ENCODE results near the gene FAM184A. TPM values are rescaled to one million over a fixed set of nuclear protein-coding genes. Genes with fewer than 3 reads are reported as not detected.
"Not testable (repeated sequence)": the region's sequence is repeated elsewhere in the genome, so short reads cannot be mapped to it uniquely, and the experiment has no call there.

The FAM184A gene
- total RNA-seq, 1 donor from 2014 or later, result 15.4 TPM

DNA sequence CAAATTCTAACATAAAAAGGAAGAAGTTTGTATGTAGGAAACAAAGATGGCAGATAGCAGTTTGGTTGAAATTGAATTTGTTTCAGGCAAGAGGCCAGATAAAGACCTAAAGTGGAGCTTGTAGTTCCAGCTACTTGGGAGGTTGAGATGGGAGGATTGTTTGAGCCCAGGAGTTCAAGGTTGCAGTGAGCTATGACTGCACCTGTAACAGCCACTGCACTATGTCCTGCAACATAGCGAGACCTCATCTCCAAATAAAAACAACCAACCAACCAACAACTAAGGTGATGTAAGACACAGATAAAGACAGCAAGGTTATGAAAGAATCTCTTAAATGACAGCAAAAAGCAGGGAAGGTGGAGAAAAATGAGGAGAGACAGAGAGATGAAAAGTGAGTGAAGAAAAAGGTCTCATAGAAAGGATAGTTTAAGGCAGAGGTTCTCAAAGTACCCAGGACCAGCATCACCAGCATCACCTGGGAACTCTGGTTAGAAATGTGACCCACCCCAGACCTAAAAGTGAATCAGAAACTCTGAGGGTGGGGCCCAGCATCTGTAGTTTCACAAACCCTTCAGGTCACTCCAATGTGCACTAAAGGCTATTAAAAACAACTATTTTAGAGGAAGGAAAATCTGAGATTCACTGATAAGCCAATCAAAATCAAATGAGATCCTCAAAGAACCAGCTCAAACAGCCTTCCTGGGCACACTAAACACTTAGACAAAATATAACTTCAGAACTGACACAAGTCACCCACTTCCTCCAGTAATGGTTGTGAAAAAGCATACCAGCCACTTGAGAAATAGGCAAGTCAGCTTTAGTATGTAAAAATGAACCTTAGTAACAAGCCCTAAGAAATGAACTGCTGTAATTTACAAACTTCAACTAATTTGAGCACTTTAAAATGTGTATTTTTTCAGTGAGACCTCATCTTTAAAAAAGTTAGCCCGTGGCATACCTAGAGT lies 57.6 kb downstream of the FAM184A start:
- no peaks in the 10 kb centered on the region for H3K36me3 ChIP-seq
- intact Hi-C loops (cut with DNase I), result no loop called here
- no peak for DNase-seq
- TF ChIP-seq, protein P1, sequence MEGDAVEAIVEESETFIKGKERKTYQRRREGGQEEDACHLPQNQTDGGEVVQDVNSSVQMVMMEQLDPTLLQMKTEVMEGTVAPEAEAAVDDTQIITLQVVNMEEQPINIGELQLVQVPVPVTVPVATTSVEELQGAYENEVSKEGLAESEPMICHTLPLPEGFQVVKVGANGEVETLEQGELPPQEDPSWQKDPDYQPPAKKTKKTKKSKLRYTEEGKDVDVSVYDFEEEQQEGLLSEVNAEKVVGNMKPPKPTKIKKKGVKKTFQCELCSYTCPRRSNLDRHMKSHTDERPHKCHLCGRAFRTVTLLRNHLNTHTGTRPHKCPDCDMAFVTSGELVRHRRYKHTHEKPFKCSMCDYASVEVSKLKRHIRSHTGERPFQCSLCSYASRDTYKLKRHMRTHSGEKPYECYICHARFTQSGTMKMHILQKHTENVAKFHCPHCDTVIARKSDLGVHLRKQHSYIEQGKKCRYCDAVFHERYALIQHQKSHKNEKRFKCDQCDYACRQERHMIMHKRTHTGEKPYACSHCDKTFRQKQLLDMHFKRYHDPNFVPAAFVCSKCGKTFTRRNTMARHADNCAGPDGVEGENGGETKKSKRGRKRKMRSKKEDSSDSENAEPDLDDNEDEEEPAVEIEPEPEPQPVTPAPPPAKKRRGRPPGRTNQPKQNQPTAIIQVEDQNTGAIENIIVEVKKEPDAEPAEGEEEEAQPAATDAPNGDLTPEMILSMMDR (IDR thresholded peaks at IDR 0.05), result no peak
- peaks cover 8% of the 10 kb centered on the region for H3K4me1 ChIP-seq
- ATAC-seq, result no peak
- no peaks in the 10 kb centered on the region for H3K27me3 ChIP-seq
- no peak overlapping the region for H3K4me3 ChIP-seq
- no peaks in the 10 kb centered on the region for H3K9me3 ChIP-seq
- no peak overlapping the region for H3K27ac ChIP-seq

DNA sequence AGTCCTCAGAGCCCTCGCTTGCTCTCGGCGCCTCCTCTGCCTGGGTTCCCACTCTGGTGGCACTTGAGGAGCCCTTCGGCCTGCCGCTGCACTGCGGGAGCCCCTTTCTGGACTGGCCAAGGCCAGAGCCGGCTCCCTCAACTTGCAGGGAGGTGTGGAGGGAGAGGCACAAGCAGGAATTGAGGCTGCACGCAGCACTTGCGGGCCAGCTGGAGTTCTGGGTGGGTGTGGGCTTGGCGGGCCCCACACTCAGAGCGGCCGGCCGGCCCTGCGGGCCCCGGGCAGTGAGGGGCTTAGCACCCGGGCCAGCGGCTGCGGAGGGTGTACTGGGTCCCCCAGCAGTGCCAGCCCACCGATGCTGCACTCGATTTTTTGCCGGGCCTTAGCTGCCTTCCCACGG lies 63.3 kb downstream of the FAM184A start:
- H3K4me1 ChIP-seq; H3K27me3 ChIP-seq; ATAC-seq; intact Hi-C loops (cut with DNase I); H3K36me3 ChIP-seq; DNase-seq; H3K27ac ChIP-seq; H3K9me3 ChIP-seq; H3K4me3 ChIP-seq: not testable (repeated sequence)

DNA sequence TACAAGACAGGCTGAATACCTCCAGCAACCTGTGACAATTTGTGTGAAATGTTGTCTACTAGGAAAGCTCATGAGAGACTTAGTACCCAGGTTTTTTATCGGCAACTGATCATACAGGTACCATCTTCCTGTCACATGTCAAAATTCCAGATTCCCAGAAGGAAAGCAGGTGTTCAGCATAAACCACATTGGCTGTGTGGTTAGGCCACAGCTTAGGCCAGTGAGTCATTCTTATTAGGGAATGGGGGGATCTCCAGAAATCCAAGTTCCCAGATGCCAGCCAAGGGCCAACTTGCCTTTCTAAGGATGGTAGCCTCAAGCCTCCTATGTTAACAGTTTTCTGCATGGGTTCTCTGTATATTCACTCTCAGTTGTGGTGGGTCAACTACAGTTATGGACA lies 65.9 kb downstream of the FAM184A start:
- Histone ChIP-seq H3K36me3 (no peaks in the 10 kb centered on the region), H3K4me1 (no peaks in the 10 kb centered on the region), H3K9me3 (no peaks in the 10 kb centered on the region), H3K4me3 (no peak overlapping the region), H3K27ac (no peak overlapping the region), H3K27me3 (no peaks in the 10 kb centered on the region)
- intact Hi-C loops (cut with DNase I), result no loop called here
- no peak for ATAC-seq
- no peak for DNase-seq
- TF ChIP-seq, protein P1 (IDR thresholded peaks at IDR 0.05), result no peak

DNA sequence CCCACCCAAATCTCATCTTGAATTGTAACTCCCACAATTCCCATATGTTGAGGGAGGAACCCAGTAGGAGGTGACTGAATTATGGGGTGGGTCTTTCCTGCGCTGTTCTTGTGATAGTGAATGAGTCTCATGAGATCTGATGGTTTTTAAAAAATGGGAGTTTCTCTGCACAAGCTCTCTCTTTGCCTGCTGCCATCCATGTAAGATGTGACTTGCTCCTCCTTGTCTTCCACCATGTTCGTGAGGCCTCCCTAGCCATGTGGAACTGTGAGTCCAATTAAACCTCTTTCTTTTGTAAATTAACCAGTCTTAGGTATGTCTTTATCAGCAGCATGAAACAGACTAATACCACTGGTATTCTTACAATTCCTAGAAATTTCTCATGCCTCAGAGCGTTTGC lies 69.2 kb downstream of the FAM184A start:
- intact Hi-C loops (cut with DNase I); H3K9me3 ChIP-seq; H3K27me3 ChIP-seq; H3K27ac ChIP-seq; DNase-seq; H3K36me3 ChIP-seq; H3K4me3 ChIP-seq; H3K4me1 ChIP-seq; ATAC-seq: not testable (repeated sequence)

DNA sequence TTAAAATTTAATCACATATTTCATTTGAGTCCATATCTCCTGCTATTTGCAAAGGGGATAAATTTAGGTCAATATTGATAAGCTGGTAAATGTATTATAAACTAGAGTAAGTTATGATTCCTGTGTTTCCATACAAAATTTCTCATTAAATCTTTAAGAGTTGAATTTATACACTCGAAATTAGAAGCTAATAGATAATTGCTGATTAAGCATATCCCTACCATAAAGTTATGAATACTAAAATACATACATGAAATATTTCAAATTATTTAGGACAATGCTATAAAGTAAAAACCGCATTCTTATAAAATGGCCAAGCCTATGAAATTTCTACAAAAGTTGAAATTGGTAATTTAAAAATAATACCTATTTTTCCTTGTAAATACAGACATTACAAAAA lies 71.5 kb downstream of the FAM184A start:
- no peaks in the 10 kb centered on the region for H3K27me3 ChIP-seq
- ATAC-seq, result no peak
- intact Hi-C loops (cut with DNase I), result no loop called here

DNA sequence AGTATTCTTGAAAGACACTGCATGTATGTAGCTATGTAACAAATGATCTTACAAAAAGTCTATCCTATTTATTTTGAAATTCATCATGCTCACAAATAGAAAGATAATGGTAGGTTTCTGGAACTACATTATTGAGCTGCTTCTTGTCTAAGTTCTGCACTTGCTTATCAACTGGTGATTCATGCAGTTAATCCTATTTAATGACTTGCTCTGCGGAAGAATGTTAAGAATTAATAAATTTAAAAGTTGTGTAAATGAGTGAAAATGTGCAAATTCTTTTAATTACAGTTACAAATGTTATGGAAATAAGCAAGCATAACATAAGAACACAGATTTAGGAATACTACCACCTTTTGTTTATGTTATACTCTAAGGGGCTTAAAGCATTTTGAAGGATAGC lies 76.4 kb downstream of the FAM184A start:
- DNase-seq, result no peak
- no peak overlapping the region for H3K27ac ChIP-seq
- TF ChIP-seq, protein P1 (IDR thresholded peaks at IDR 0.05), result no peak
- intact Hi-C loops (cut with DNase I), result no loop called here
- no peaks in the 10 kb centered on the region for H3K9me3 ChIP-seq
- no peak overlapping the region for H3K4me3 ChIP-seq
- no peaks in the 10 kb centered on the region for H3K36me3 ChIP-seq
- ATAC-seq, result no peak
- H3K27me3 ChIP-seq, result no peaks in the 10 kb centered on the region
- H3K4me1 ChIP-seq, result no peaks in the 10 kb centered on the region

More for the DNA sequence above, 71.5 kb downstream of the FAM184A start:
- H3K36me3 ChIP-seq, result no peaks in the 10 kb centered on the region
- H3K9me3 ChIP-seq, result no peaks in the 10 kb centered on the region
- DNase-seq, result no peak
- H3K27ac ChIP-seq, result no peak overlapping the region
- TF ChIP-seq, protein P1 (IDR thresholded peaks at IDR 0.05), result no peak
- no peak overlapping the region for H3K4me3 ChIP-seq
- H3K4me1 ChIP-seq, result no peaks in the 10 kb centered on the region
